Lower leg skin (tissue), 3 donors: Measurements from ENCODE around the gene COPZ1.

Experiments used
- CTCF ChIP-seq, 3 donors: fragments of 450-650 bp; IDR thresholded peaks; one replicate each; pipeline ENCODE4 v1.5.1; 2016; ENCODE audit warnings: antibody characterized with exemption in 3 of 3, mild to moderate bottlenecking in 3 of 3, moderate library complexity in 2 of 3
- POLR2A ChIP-seq, 2 donors: fragments of 450-650 bp; IDR thresholded peaks; one replicate each; pipeline ENCODE4 v1.6.1; 2016 to 2017; ENCODE audit warnings: antibody characterized with exemption in 2 of 2, mild to moderate bottlenecking in 1 of 2, moderate library complexity in 1 of 2

DNA sequence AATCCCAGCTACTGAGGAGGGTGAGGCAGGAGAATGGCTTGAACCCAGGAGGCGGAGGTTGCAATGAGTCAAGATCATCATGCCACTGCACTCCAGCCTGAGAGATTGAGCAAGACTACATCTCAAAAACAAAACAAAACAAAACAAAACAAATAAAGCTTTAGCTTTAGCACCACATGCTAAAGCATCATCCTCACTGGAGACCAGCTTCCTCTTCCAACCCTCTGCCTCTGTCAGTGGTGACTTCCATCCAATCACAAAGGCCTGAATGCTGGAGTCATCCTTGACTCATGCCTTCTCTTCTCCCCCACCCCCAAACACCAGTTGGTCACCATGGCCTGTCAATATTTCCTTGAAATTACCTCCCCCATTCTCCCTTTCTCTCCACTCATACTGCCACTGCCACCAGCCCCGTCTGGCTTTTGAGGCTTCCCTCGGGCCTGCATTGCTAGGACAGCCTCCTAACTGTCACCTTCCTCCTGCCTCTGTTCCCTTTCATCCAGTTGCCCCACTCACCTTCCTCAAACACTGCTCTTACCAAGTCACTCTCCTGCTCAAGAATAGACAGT lies 58.2 kb downstream of the COPZ1 start:
- no peak for TF ChIP-seq CTCF (IDR thresholded peaks at IDR 0.05)
- TF ChIP-seq POLR2A (IDR thresholded peaks at IDR 0.05), result no peak
